ENCODE measurements around the gene ALPL.

ALPL gene

GRCh38 chr1:21604208-21604957 is 95.2 kb downstream of the ALPL start:
- no peak for DNase-seq

- no peak for DNase-seq
Measured at GRCh38 chr1:21605012-21605715, 95.9 kb downstream of the ALPL start.

GRCh38 chr1:21605964-21606705 is 96.9 kb downstream of the ALPL start:
- DNase-seq, result no peak

- DNase-seq, result peak; percentile 12
Measured at GRCh38 chr1:21607549-21608529, 98.6 kb downstream of the ALPL start.

GRCh38 chr1:21608798-21609197 is 99.6 kb downstream of the ALPL start:
- no peak for DNase-seq

GRCh38 chr1:21610027-21610426 is 100.8 kb downstream of the ALPL start:
- DNase-seq, result no peak

- DNase-seq, result no peak
Measured at GRCh38 chr1:21610989-21611785, 102.0 kb downstream of the ALPL start.

GRCh38 chr1:21612057-21612456 is 102.8 kb downstream of the ALPL start:
- DNase-seq, result no peak

GRCh38 chr1:21613072-21613867 is 104.0 kb downstream of the ALPL start:
- DNase-seq, result no peak

GRCh38 chr1:21614419-21615115 is 105.3 kb downstream of the ALPL start:
- no peak for DNase-seq

GRCh38 chr1:21616372-21616771 is 107.1 kb downstream of the ALPL start:
- DNase-seq, result no peak

- no peak for DNase-seq
Measured at GRCh38 chr1:21617126-21617738, 108.0 kb downstream of the ALPL start.

GRCh38 chr1:21618059-21618458 is 108.8 kb downstream of the ALPL start:
- no peak for DNase-seq

- DNase-seq, result no peak
Measured at GRCh38 chr1:21618561-21619374, 109.5 kb downstream of the ALPL start.

- no peak for DNase-seq
Measured at GRCh38 chr1:21619375-21619947, 110.2 kb downstream of the ALPL start.

GRCh38 chr1:21620011-21620410 is 110.8 kb downstream of the ALPL start:
- no peak for DNase-seq

GRCh38 chr1:21620496-21620895 is 111.3 kb downstream of the ALPL start:
- no peak for DNase-seq

GRCh38 chr1:21621051-21621450 is 111.8 kb downstream of the ALPL start:
- DNase-seq, result no peak

Data from activated T-cell treated with anti-CD3 and anti-CD28 coated beads for 4 hours (primary cell).